Measurements from ENCODE around the gene ARHGEF17.

Gene ARHGEF17

GRCh38 chr11:73294604-73295003 is 13.5 kb upstream of the ARHGEF17 start:
- Histone ChIP-seq H3K36me3 (ENCODE audit: control insufficient read depth in 2 of 2, insufficient read depth in 1 of 2, low read length in 2 of 2) (no peaks in the 10 kb centered on the region), H3K4me1 (ENCODE audit: control insufficient read depth, insufficient read depth, low read length) (no peaks in the 10 kb centered on the region), H3K4me3 (ENCODE audit: low read depth, low read length) (no peak overlapping the region), H3K27ac (ENCODE audit: extremely low read depth, low read depth, low read length) (no peak overlapping the region), H3K9me3 (ENCODE audit: control insufficient read depth, insufficient read depth, low read depth, low read length) (no peaks in the 10 kb centered on the region)
- no peak for TF ChIP-seq SETDB1 (IDR thresholded peaks at IDR 0.05; ENCODE audit: insufficient read length, low read length)
- no peak for TF ChIP-seq ZNF148 (tag by site-specific recombination; IDR thresholded peaks at IDR 0.05; ENCODE audit: borderline replicate concordance)
- no peak for TF ChIP-seq IKZF3 (tag by site-specific recombination; IDR thresholded peaks at IDR 0.05)
- TF ChIP-seq YY2 (tag by site-specific recombination; IDR thresholded peaks at IDR 0.05), result no peak
- TF ChIP-seq ZBTB17 (tag by site-specific recombination; IDR thresholded peaks at IDR 0.05), result no peak
- TF ChIP-seq ELK4 (IDR thresholded peaks at IDR 0.05; ENCODE audit: borderline replicate concordance, low read depth, low read length), result no peak
- TF ChIP-seq ZBTB10 (tag by site-specific recombination; IDR thresholded peaks at IDR 0.05), result no peak
- TF ChIP-seq ZNF274 (IDR thresholded peaks at IDR 0.05; ENCODE audit: low read length), result no peak
- no peak for TF ChIP-seq ZNF274 (tag by site-specific recombination; IDR thresholded peaks at IDR 0.05; ENCODE audit: borderline replicate concordance)
- no peak for TF ChIP-seq KLF17 (tag by site-specific recombination; IDR thresholded peaks at IDR 0.05)
- no peak for TF ChIP-seq ZNF280C (tag by site-specific recombination; IDR thresholded peaks at IDR 0.05)
- no peak for TF ChIP-seq PRDM4 (tag by site-specific recombination; IDR thresholded peaks at IDR 0.05)
- TF ChIP-seq ZNF391 (tag by site-specific recombination; IDR thresholded peaks at IDR 0.05; ENCODE audit: borderline replicate concordance, low read depth), result no peak
- TF ChIP-seq ZNF362 (tag by site-specific recombination; IDR thresholded peaks at IDR 0.05), result no peak
- ChIA-PET POLR2A (no interaction called here), CTCF (interaction anchor here (0.5 to 6.4 kb wide), 25 partner anchors 11 to 1233 kb away, joined by 3 to 75 read pairs (median 4); partner anchors contain the start of genes ARHGEF17 and RELT)
